Small intestine (tissue), 7 donors: ENCODE results near the gene IQGAP2. TPM values are rescaled to one million over a fixed set of nuclear protein-coding genes. Genes with fewer than 3 reads are reported as not detected.

Source experiments
- DNase-seq, 2 donors: peaks; one replicate each; pipeline versions ENCODE4 v3.0.0 to v3.0.0-alpha.2; 2013
- FAIRE-seq: peaks from 2 replicates; lab custom pipeline; 2012; peaks lifted over from hg19 to GRCh38; lab: Jason Lieb, UNC
- H3K27ac ChIP-seq, 3 donors: one replicate each; pipeline ENCODE4 v1.5.1; 2013; ENCODE audit warnings: low read length in 2 of 3, mild to moderate bottlenecking in 2 of 3, control low read depth in 1 of 3, inconsistent platforms in 1 of 3, low read depth in 1 of 3, moderate library complexity in 1 of 3
- H3K27me3 ChIP-seq, 3 donors: one replicate each; pipeline ENCODE4 v1.6.1; 2013; ENCODE audit warnings: low read length in 3 of 3, inconsistent platforms in 1 of 3; ENCODE audit not compliant: control insufficient read depth in 3 of 3, insufficient read depth in 3 of 3
- H3K36me3 ChIP-seq, 3 donors: one replicate each; pipeline ENCODE4 v1.6.1; 2013; ENCODE audit warnings: low read length in 3 of 3, inconsistent platforms in 1 of 3, low read depth in 1 of 3, mild to moderate bottlenecking in 1 of 3, moderate library complexity in 1 of 3; ENCODE audit not compliant: control insufficient read depth in 3 of 3, insufficient read depth in 2 of 3
- H3K4me1 ChIP-seq, 3 donors: one replicate each; pipeline ENCODE4 v1.6.1; 2013; ENCODE audit warnings: low read length in 2 of 3, inconsistent platforms in 1 of 3, low read depth in 1 of 3, mild to moderate bottlenecking in 1 of 3, moderate library complexity in 1 of 3; ENCODE audit not compliant: control insufficient read depth in 3 of 3, insufficient read depth in 2 of 3
- H3K4me3 ChIP-seq, 3 donors: one replicate each; pipeline ENCODE4 v1.5.1; 2013; ENCODE audit warnings: low read length in 3 of 3, control low read depth in 1 of 3, inconsistent platforms in 1 of 3, low read depth in 1 of 3, mild to moderate bottlenecking in 1 of 3, moderate library complexity in 1 of 3
- H3K9me3 ChIP-seq, 2 donors: one replicate each; pipeline ENCODE4 v1.6.1; 2013; ENCODE audit warnings: low read depth in 1 of 2, low read length in 1 of 2; ENCODE audit not compliant: control insufficient read depth in 2 of 2, insufficient read depth in 1 of 2
- WGBS, 3 donors: extraction: QIAGEN DNeasy Blood & Tissue Kit; methylation state at CpG; one replicate each; pipeline ENCODE4 v1.1.7; 2013; 5-methylcytosine and 5-hydroxymethylcytosine counted together
- polyA plus RNA-seq, 4 donors: library from polyadenylated mRNA; stranded (reverse) in 3 of 4; unstranded in 1 of 4; fragments of 200-250 nt in 3 of 4; fragments of 120-200 nt in 1 of 4; gene quantifications; one replicate each; pipeline versions ENCODE4 v1.2.1 to v1.2.3, GENCODE V29; 2013
- donor health status: healthy with polysubstance abuse.
- donor health status: control.
- donor health status: control.
- donor health status: Bipolar disorder and iron deficiency.
- donor health status: healthy.

IQGAP2 gene
- polyA plus RNA-seq, 4 donors = 13.6 to 138 (median 85.6) TPM

- H3K27me3 ChIP-seq = no peaks in the 10 kb centered on the region
- peaks cover 0 to 7% (median 6%) of the 10 kb centered on the region in 3 donors for H3K4me1 ChIP-seq
- H3K9me3 ChIP-seq = no peaks in the 10 kb centered on the region
- DNase-seq (no peak), FAIRE-seq (no peak)
- no peaks in the 10 kb centered on the region for H3K36me3 ChIP-seq
- no peak overlapping the region for H3K4me3 ChIP-seq
- 83 to 93% (median 93%) methylated on average over 3 of the region's 3 CpGs for WGBS, 3 donors
- no peak overlapping the region for H3K27ac ChIP-seq
These were observed 66.7 kb downstream of the IQGAP2 start for GRCh38 chr5:76469656-76470290.

GRCh38 chr5:76470976-76471375 lies 67.9 kb downstream of the IQGAP2 start:
- peak in 1 of 2 donors; percentile 36 for DNase-seq
- no peak overlapping the region for H3K27ac ChIP-seq
- 19 to 53% (median 39%) methylated on average over 3 of the region's 3 CpGs for WGBS, 3 donors
- no peak for FAIRE-seq
- H3K4me1 ChIP-seq = peaks cover 6 to 10% (median 6%) of the 10 kb centered on the region in 3 donors
- H3K4me3 ChIP-seq = no peak overlapping the region
- no peaks in the 10 kb centered on the region for H3K36me3 ChIP-seq
- H3K9me3 ChIP-seq = no peaks in the 10 kb centered on the region
- H3K27me3 ChIP-seq = no peaks in the 10 kb centered on the region

GRCh38 chr5:76471406-76471805 lies 68.3 kb downstream of the IQGAP2 start:
- H3K36me3 ChIP-seq = no peaks in the 10 kb centered on the region
- FAIRE-seq (no peak), DNase-seq (peak in 1 of 2 donors; percentile 37)
- WGBS, 3 donors = 14 to 57% (median 24%) methylated on average over 1 of the region's 1 CpG
- H3K4me1 ChIP-seq = peaks cover 6 to 10% (median 9%) of the 10 kb centered on the region in 3 donors
- no peaks in the 10 kb centered on the region for H3K9me3 ChIP-seq
- no peaks in the 10 kb centered on the region for H3K27me3 ChIP-seq
- H3K27ac ChIP-seq = no peak overlapping the region
- no peak overlapping the region for H3K4me3 ChIP-seq

GRCh38 chr5:76471987-76472334 lies 68.9 kb downstream of the IQGAP2 start:
- no peak for FAIRE-seq
- 82 to 94% (median 92%) methylated on average over 6 of the region's 6 CpGs for WGBS, 3 donors
- Histone ChIP-seq H3K4me3 (no peak overlapping the region), H3K27me3 (no peaks in the 10 kb centered on the region), H3K4me1 (peaks cover 6 to 12% (median 10%) of the 10 kb centered on the region in 3 donors), H3K27ac (peak overlapping the region in 1 of 3 donors; percentile 1), H3K36me3 (no peaks in the 10 kb centered on the region), H3K9me3 (no peaks in the 10 kb centered on the region)
- DNase-seq = no peak

GRCh38 chr5:76472335-76473008 lies 69.4 kb downstream of the IQGAP2 start:
- no peak for DNase-seq
- FAIRE-seq = no peak
- Histone ChIP-seq H3K4me3 (no peak overlapping the region), H3K4me1 (peaks cover 8 to 12% (median 10%) of the 10 kb centered on the region in 3 donors), H3K36me3 (no peaks in the 10 kb centered on the region), H3K9me3 (no peaks in the 10 kb centered on the region), H3K27me3 (no peaks in the 10 kb centered on the region), H3K27ac (peak overlapping the region in 1 of 3 donors; percentile 1)
- 81 to 86% (median 84%) methylated on average over 7 of the region's 7 CpGs for WGBS, 3 donors

- H3K4me3 ChIP-seq = no peak overlapping the region
- no peaks in the 10 kb centered on the region for H3K9me3 ChIP-seq
- 97 to 99% (median 97%) methylated on average over 2 of the region's 2 CpGs for WGBS, 3 donors
- H3K4me1 ChIP-seq = peaks cover 8 to 12% (median 10%) of the 10 kb centered on the region in 3 donors
- no peaks in the 10 kb centered on the region for H3K36me3 ChIP-seq
- FAIRE-seq (peak; percentile 19), DNase-seq (no peak)
- no peak overlapping the region for H3K27ac ChIP-seq
- no peaks in the 10 kb centered on the region for H3K27me3 ChIP-seq
These were observed 69.9 kb downstream of the IQGAP2 start for GRCh38 chr5:76473009-76473336.

DNA sequence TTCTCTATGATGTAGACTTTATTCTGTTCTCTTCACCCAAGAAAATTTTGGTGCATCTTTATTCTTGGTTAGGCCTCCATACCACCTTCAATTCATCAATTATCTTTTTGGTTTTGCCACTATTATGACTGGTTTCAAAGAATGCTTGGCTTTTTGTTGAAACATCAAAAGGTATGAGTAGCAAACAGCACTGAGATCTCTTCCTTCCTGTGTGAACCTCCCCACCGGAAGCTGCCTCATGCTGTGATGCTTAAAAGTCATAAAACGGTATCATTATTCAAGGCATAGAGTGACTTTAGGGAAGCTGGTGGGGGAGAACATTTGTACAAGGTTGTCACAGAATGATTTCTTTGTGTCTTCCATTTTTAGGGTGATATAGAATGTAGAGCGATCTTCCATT lies 70.6 kb downstream of the IQGAP2 start:
- H3K36me3 ChIP-seq = no peaks in the 10 kb centered on the region
- FAIRE-seq (no peak), DNase-seq (peak in 1 of 2 donors; percentile 34)
- no peak overlapping the region for H3K27ac ChIP-seq
- H3K27me3 ChIP-seq = no peaks in the 10 kb centered on the region
- H3K9me3 ChIP-seq = no peaks in the 10 kb centered on the region
- WGBS, 3 donors = 72 to 87% (median 78%) methylated on average over 3 of the region's 3 CpGs
- H3K4me3 ChIP-seq = no peak overlapping the region
- H3K4me1 ChIP-seq = peaks cover 8 to 18% (median 10%) of the 10 kb centered on the region in 3 donors

DNA sequence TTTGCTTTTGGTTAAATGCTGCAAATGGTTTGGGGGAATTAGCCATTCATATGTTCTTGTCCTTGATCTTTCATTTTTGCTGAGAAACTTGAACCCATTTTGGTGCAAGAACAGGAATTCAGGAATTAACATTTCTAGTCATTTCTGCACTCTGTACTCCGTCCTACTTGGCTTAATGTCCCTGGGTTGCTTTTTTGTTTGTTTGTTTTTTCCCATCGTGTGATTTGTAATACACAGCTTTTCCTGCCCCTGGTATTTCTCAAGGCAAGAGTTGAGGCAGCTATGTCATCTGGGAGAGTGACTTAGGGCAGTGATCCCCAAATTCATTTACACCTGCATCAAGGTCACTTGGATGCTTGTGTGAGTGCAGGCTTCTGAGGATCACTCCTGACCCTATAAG lies 71.3 kb downstream of the IQGAP2 start:
- Histone ChIP-seq H3K4me1 (peaks cover 10 to 25% (median 14%) of the 10 kb centered on the region in 3 donors), H3K9me3 (no peaks in the 10 kb centered on the region), H3K36me3 (no peaks in the 10 kb centered on the region), H3K4me3 (no peak overlapping the region), H3K27ac (peak overlapping the region in 1 of 3 donors; percentile 90), H3K27me3 (no peaks in the 10 kb centered on the region)
- WGBS, 3 donors = 74 to 85% (median 80%) methylated on average over 2 of the region's 2 CpGs
- DNase-seq (no peak), FAIRE-seq (no peak)
